Hematopoietic multipotent progenitor cell treated with erythropoietin and hydrocortisone succinate and interleukin-3 and kit ligand, for 6 days (in vitro differentiated cells): ENCODE data around the gene RPS21.
"Not testable (repeated sequence)": the region's sequence is repeated elsewhere in the genome, so short reads cannot be mapped to it uniquely, and the experiment has no call there.

Experiments used
- DNase-seq: peaks from one replicate; pipeline ENCODE4 v3.0.0-alpha.2; 2015

RPS21 gene

GRCh38 chr20:62366370-62367135, 20.4 kb upstream of the RPS21 start:
- DNase-seq: no peak

GRCh38 chr20:62367136-62367632, 19.7 kb upstream of the RPS21 start, which contains the start of gene LAMA5:
Gene LAMA5 (minus strand): TSS chr20:62367312. CDS start chr20:62367245, 67 bp downstream.
- DNase-seq: no peak

GRCh38 chr20:62367633-62368391, 19.1 kb upstream of the RPS21 start:
- peak; percentile 62 for DNase-seq

- no peak for DNase-seq
These were observed 18.4 kb upstream of the RPS21 start for GRCh38 chr20:62368392-62368975.

- DNase-seq: no peak
These were observed 17.7 kb upstream of the RPS21 start for GRCh38 chr20:62368976-62369814.

GRCh38 chr20:62369815-62370114, 17.1 kb upstream of the RPS21 start:
- DNase-seq: no peak

- DNase-seq: no peak
These were observed 16.6 kb upstream of the RPS21 start for GRCh38 chr20:62370115-62370806.

- DNase-seq: no peak
These were observed 15.9 kb upstream of the RPS21 start for GRCh38 chr20:62370807-62371587.

- no peak for DNase-seq
These were observed 15.3 kb upstream of the RPS21 start for GRCh38 chr20:62371588-62372041.

- DNase-seq: no peak
These were observed 14.6 kb upstream of the RPS21 start for GRCh38 chr20:62372042-62372993.

GRCh38 chr20:62373631-62374179, 13.2 kb upstream of the RPS21 start:
- not testable (repeated sequence) for DNase-seq

- DNase-seq: no peak
These were observed 12.4 kb upstream of the RPS21 start for GRCh38 chr20:62374331-62375152.

GRCh38 chr20:62376112-62377063, 10.5 kb upstream of the RPS21 start:
- no peak for DNase-seq

- DNase-seq: no peak
These were observed 9.8 kb upstream of the RPS21 start for GRCh38 chr20:62377064-62377461.

- DNase-seq: no peak
These were observed 9.2 kb upstream of the RPS21 start for GRCh38 chr20:62377615-62378178.

GRCh38 chr20:62378215-62378614, 8.7 kb upstream of the RPS21 start:
- DNase-seq: no peak

GRCh38 chr20:62381202-62381797, 5.6 kb upstream of the RPS21 start:
- peak; percentile 62 for DNase-seq
